22Rv1 (cell line): Measurements from ENCODE around the gene MEIOSIN.

Experiments used
- H3K27ac ChIP-seq: fragments of 450-650 bp; 2 replicates; pipeline ENCODE4 v1.5.1; 2017
- ZFX ChIP-seq: fragments of 450-650 bp; IDR thresholded peaks from 2 replicates; pipeline ENCODE4 v1.6.1; 2017; ENCODE audit warnings: antibody characterized with exemption, borderline replicate concordance
- TF ChIP-seq, protein P1 (sequence below): fragments of 450-650 bp; IDR thresholded peaks from 2 replicates; pipeline ENCODE4 v1.5.1; 2017; ENCODE audit warnings: mild to moderate bottlenecking

MEIOSIN gene

DNA sequence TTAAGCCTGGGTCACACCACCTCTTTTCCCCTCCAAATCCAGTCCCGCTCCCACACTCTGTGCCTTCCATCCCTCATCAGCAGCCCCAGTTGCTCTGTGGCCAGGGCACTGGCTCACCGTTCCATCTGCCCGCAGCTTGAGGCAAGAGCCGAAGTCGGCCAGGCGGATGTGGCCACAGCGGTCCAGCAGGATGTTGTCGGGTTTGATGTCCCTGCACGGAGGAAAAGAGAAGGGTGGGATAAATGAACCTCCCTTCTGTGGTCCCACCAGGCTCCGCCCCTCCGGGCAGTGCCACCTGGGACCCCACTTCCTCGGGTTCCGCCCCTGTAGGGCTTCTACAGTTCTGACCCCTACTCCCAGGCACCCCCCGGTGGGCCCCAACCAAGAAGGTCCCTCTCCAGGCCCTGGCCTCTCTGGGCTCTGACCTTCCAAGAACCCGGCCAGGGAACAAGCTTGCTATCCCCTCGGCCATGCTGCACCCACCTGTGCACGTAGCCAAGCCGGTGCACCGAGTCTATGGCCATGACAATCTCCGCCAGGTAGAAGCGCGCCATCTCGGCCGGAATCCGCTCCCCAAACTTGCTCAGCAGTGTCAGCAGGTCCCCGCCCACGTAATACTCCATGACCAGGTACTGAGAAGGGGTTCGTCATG, 44.9 kb downstream of the MEIOSIN start:
- H3K27ac ChIP-seq, result no peak overlapping the region
- TF ChIP-seq, protein P1, sequence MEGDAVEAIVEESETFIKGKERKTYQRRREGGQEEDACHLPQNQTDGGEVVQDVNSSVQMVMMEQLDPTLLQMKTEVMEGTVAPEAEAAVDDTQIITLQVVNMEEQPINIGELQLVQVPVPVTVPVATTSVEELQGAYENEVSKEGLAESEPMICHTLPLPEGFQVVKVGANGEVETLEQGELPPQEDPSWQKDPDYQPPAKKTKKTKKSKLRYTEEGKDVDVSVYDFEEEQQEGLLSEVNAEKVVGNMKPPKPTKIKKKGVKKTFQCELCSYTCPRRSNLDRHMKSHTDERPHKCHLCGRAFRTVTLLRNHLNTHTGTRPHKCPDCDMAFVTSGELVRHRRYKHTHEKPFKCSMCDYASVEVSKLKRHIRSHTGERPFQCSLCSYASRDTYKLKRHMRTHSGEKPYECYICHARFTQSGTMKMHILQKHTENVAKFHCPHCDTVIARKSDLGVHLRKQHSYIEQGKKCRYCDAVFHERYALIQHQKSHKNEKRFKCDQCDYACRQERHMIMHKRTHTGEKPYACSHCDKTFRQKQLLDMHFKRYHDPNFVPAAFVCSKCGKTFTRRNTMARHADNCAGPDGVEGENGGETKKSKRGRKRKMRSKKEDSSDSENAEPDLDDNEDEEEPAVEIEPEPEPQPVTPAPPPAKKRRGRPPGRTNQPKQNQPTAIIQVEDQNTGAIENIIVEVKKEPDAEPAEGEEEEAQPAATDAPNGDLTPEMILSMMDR, result no peak

DNA sequence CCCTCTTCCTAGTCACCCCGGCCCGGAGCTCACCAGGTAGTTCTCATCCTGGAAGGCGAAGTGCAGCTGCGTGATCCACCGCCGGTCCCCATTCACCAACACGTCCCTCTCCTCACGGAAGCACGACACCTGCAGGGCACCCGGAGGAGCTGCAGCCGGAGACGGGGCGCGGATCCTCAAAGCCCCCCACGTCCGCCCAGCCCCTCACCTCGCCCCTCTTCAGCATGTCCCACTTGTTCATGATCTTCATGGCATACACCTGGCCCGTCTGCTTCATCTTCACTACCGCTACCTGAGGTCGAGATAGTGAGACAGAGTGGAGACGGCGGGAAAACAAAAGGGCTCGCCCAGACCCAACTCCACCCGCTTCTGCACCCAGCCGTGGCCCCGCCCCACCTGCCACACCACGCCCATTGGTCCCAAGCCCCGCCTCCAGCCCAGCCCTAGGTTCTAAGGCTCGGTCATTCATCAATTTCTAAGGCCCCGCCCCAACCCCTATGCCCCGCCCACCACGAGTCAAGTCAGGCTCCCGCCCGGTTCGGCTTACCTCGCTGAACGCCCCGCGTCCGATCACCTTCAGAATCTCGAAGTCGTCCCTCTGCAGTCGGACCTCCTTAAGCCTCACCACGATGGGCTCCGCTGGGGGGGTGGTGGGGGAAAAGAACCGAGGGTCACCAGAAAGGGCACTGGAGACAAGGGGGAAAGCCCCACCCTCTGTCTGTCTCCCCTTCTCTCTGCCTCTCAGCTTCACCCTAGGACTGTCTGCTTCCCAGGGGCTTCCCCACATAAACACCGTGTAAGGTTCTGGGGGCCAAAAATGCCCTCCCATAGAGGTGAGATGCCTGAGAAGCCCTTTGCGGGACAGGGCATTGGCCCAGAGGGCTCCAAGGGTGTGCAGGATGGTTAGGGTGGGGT, 46.2 kb downstream of the MEIOSIN start:
- TF ChIP-seq ZFX, result no peak
- TF ChIP-seq, protein P1, result peak; percentile 90
- peak overlapping the region; percentile 61 for H3K27ac ChIP-seq

DNA sequence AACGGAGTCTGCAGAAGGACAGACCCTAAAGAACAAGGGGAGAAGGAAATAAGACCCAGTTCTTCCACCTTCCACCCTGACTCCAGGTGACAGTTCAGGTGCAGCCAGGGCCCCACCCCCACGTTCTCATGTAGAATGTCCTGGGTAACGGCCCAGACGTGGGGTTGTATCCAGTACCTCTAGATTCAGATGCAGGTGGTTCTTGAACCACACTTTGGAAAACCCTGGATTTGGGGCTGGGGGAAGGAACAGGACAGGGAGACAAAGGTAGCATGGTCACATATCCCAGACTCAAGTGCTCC, 46.9 kb downstream of the MEIOSIN start:
- TF ChIP-seq, protein P1, result no peak
- no peak for TF ChIP-seq ZFX
- H3K27ac ChIP-seq, result no peak overlapping the region; the same call in 1 of the 2 replicates

DNA sequence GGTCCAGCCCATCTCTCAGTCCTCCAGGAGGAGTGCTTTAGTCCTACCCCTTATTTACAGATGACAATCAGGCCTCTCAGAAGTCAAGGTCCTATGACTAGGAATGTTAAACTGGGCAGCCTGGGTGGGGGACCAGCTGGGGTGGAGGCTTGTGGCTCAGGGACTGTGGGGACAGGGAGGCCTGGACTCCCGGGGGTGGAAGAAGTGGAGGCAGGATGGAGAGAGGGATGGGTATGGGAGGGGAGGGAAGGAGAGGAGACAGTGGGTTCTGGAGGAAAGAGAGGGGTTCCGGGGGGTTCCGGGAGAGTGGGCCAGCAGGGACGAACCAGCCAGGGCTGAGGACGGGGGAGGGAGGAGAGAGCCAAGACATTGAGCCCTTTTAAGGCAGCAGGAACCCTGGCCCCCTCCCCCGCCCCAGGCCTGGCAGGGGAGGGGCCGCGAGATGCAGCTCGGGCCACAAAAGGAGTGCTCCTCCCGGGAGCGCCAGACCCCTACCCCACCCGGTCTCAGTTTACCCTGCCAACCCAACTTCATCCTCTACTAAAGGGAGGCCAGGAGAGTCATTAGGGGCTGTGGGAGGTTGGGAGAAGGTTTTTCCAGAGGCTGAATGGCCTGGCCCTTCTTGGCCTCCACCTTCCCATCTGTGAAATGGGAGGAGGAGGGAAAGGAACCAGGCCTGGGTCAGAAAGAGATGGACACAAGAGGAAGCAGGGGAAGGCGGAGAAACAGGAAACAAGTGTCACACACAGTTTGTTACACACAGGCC, 47.4 kb downstream of the MEIOSIN start:
- TF ChIP-seq, protein P1, result no peak
- TF ChIP-seq ZFX, result no peak

DNA sequence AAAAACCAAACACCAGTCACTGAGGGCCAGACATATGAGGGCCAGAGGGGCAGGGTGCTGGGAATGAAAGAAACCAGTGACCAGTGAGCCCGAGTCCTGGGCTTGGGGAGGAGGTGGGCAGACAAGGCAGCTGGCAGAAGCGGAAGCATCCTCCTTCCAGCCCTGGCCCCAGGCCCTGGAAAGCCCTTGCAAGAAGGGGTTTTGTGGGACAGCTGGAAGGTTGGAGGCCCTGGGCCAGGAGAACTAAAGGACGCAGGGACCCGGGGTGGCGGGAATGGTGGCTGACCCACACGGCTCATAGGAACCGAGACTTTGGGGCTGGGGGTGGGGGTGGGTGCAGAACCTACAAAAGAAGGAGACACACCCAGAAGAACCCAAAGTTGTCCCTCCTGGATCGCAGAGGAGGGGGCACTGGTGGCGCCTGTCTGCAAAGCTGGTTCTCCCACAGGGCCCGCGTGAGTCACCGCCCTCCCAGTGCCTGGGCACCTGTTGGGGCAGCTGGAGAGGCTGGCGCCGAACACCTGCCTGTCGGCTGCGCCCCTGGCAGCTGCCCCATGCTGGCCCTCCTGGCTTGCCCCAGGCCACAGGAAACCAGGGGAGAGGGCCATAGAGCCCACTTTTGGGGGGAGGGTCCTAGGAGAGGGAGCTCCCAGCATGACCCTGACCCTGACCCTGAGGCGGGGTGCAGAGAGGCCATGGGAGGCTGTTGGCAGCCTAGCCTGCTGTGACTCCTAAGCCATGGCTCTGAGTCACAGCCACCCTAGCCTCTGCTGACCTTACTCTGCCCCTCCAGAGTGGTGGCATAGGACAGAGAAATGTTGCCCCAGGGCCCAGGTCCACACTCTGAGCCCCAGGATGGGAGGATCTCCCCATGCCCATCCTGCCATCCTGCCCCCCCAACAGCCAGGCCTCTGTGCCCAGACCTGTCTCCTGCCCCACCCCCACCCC, 48.2 kb downstream of the MEIOSIN start:
- no peak for TF ChIP-seq ZFX
- TF ChIP-seq, protein P1, result no peak
- peak overlapping the region; percentile 41; the same call in 1 of the 2 replicates for H3K27ac ChIP-seq

More for the DNA sequence above, 47.4 kb downstream of the MEIOSIN start:
- peak overlapping the region; percentile 41; the same call in 1 of the 2 replicates for H3K27ac ChIP-seq

DNA sequence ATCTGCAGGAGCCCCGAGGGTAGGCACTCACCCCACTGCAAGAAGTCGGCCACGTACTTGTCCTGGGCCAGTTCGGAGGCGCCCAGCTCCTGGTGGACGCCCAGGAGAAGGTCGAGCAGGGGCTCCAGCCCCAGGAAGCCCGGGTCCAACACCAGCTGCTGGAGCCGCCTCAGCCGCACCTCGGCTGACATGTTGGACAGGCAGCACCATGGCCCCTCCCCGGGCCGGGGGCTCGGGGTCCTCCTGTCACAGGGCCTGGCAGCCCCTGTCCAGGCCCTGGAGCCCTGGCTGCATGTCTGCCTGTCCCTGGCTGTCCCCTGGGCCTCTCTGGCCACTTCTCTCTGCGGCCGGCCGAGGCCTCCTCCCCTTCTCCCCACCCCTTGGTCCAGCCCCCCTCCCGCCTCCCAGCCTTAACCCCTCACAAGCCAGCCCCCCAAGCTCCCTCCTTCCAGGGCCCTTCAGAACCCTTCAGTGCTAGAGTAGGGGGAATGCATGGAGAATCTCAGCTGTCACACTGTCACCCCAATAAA, 49.0 kb downstream of the MEIOSIN start, which contains the start of gene DMPK:
TSS of gene DMPK (minus strand) at position 329 of the 530 bp plus-strand sequence. CDS start at position 191, 138 bp downstream.
- H3K27ac ChIP-seq, result peak within 1 kb of the TSS; percentile 41; the same call in 1 of the 2 replicates
- TF ChIP-seq, protein P1, result no peak
